ENCODE data around the gene CHAF1A. TPM values are rescaled to one million over a fixed set of nuclear protein-coding genes. Genes with fewer than 3 reads are reported as not detected.

CHAF1A gene
- total and polyA plus RNA-seq, 2 experiments from 2014 or later, result 113 to 125 TPM

GRCh38 chr19:4403005-4403761, 743 bp downstream of the CHAF1A start:
- DNase-seq (ENCODE audit: low spot score) (peak; percentile 47), ATAC-seq (no peak; the same call in 2 of the 3 replicates)
- H3K4me2 ChIP-seq, result peak overlapping the region; percentile 97
- Mint-ChIP-seq H3K27me3 (ENCODE audit: insufficient read depth, low read depth, poor library complexity) (peaks cover 6% of the 10 kb centered on the region), H3K27ac (peak overlapping the region; percentile 95), H3K4me1 (peaks cover 55% of the 10 kb centered on the region), H3K9me3 (no peaks in the 10 kb centered on the region; the same call in 2 of the 3 replicates), H3K4me3 (peak overlapping the region; percentile 98), H3K36me3 (ENCODE audit: low read depth) (peaks cover 54% of the 10 kb centered on the region)
- H3K36me3 ChIP-seq (ENCODE audit: insufficient read depth), result peaks cover 4% of the 10 kb centered on the region; the same call in 1 of the 2 replicates
- H3K9me2 ChIP-seq (ENCODE audit: insufficient read depth), result no peaks in the 10 kb centered on the region
- H2AFZ ChIP-seq, result no peak overlapping the region
- TF ChIP-seq JUNB (IDR thresholded peaks at IDR 0.05; ENCODE audit: unreplicated experiment), result no peak
- TF ChIP-seq POLR2AphosphoS5 (IDR thresholded peaks at IDR 0.05; ENCODE audit: low read depth), result no peak
- no peak for TF ChIP-seq EZH2 (IDR thresholded peaks at IDR 0.05; ENCODE audit: low read depth, unreplicated experiment)
- no peak for TF ChIP-seq ZNF462 (CRISPR knock-in tag; IDR thresholded peaks at IDR 0.05)
- no peak for TF ChIP-seq ZNF114 (CRISPR knock-in tag; IDR thresholded peaks at IDR 0.05)
- TF ChIP-seq REST (IDR thresholded peaks at IDR 0.05; ENCODE audit: unreplicated experiment), result no peak
- no peak for TF ChIP-seq CTCF (conservative IDR thresholded peaks at IDR 0.05; ENCODE audit: low read depth in 2 of 2)
- TF ChIP-seq NANOG (IDR thresholded peaks at IDR 0.05; ENCODE audit: borderline replicate concordance), result no peak
- no peak for TF ChIP-seq ETS1 (IDR thresholded peaks at IDR 0.05)
- TF ChIP-seq CREB1 (CRISPR knock-in tag; IDR thresholded peaks at IDR 0.05; ENCODE audit: low read depth), result no peak
- no peak for TF ChIP-seq EZH2phosphoT487 (IDR thresholded peaks at IDR 0.05; ENCODE audit: unreplicated experiment)
- TF ChIP-seq ZNF331 (CRISPR knock-in tag; IDR thresholded peaks at IDR 0.05; ENCODE audit: low read depth), result no peak
- H3K27ac ChIP-seq (ENCODE audit: low read depth), result peak overlapping the region; percentile 100
- H3K4me1 ChIP-seq (ENCODE audit: insufficient read depth), result peaks cover 52% of the 10 kb centered on the region
- H3F3A ChIP-seq (replicated peaks; ENCODE audit: low read depth), result peaks cover 17% of the 10 kb centered on the region; the same call in 1 of the 2 replicates
- peaks cover 45% of the 10 kb centered on the region for H4K20me1 ChIP-seq (replicated peaks; ENCODE audit: insufficient read depth)
- no peaks in the 10 kb centered on the region for H3K27me3 ChIP-seq (ENCODE audit: insufficient read depth)
- peak overlapping the region; percentile 93 for H3K4me3 ChIP-seq
- peaks cover 84% of the 10 kb centered on the region for H3K79me2 ChIP-seq (replicated peaks; ENCODE audit: insufficient read depth)

Data from GM23338 (cell line).